HEK293T (cell line): Measurements from ENCODE around the gene TXNL4A.
"Not testable (repeated sequence)": the region's sequence is repeated elsewhere in the genome, so short reads cannot be mapped to it uniquely, and the experiment has no call there.

Experiments
- CTCF ChIA-PET: fragments of 350-600 bp; formaldehyde crosslinking; extraction: SDS; loops from one replicate; lab custom pipeline; 2021; ENCODE audit warnings: antibody characterized with exemption, inconsistent platforms; lab: Yijun Ruan, JAX
- POLR2A ChIA-PET: fragments of 350-600 bp; formaldehyde crosslinking; extraction: SDS; loops from one replicate; lab custom pipeline; 2020; ENCODE audit warnings: antibody characterized with exemption, inconsistent platforms; lab: Yijun Ruan, JAX
- DNase-seq: peaks from one replicate; pipeline ENCODE4 v3.0.0; 2012; ENCODE audit warnings: mixed read lengths; ENCODE audit errors: extremely low spot score
- ARNT ChIP-seq: fragments of 450-650 bp; IDR thresholded peaks from 2 replicates; pipeline ENCODE4 v1.6.1; 2017; ENCODE audit warnings: mild to moderate bottlenecking
- BHLHE40 ChIP-seq: fragments of 450-650 bp; IDR thresholded peaks from 2 replicates; pipeline ENCODE4 v1.6.1; 2016; ENCODE audit warnings: mild to moderate bottlenecking, moderate library complexity, borderline replicate concordance
- CTBP1 ChIP-seq: fragments of 450-650 bp; IDR thresholded peaks from 2 replicates; pipeline ENCODE4 v1.6.1; 2016; ENCODE audit warnings: borderline replicate concordance
- ELF4 ChIP-seq: fragments of 450-650 bp; IDR thresholded peaks from 2 replicates; pipeline ENCODE4 v1.6.1; 2017; ENCODE audit warnings: antibody characterized with exemption
- FOXA1 ChIP-seq: fragments of 450-650 bp; IDR thresholded peaks from 2 replicates; pipeline ENCODE4 v1.6.1; 2016; ENCODE audit warnings: mild to moderate bottlenecking
- FOXK2 ChIP-seq: fragments of 450-650 bp; IDR thresholded peaks from 2 replicates; pipeline ENCODE4 v1.6.1; 2016; ENCODE audit warnings: mild to moderate bottlenecking
- FOXM1 ChIP-seq: fragments of 450-650 bp; IDR thresholded peaks from 2 replicates; pipeline ENCODE4 v1.6.1; 2017; ENCODE audit warnings: mild to moderate bottlenecking, borderline replicate concordance
- HDGF ChIP-seq: fragments of 450-650 bp; IDR thresholded peaks from 2 replicates; pipeline ENCODE4 v1.6.1; 2017; ENCODE audit warnings: antibody characterized with exemption, borderline replicate concordance
- L3MBTL2 ChIP-seq: fragments of 450-650 bp; conservative IDR thresholded peaks from 2 replicates; pipeline ENCODE4 v1.6.1; 2016; ENCODE audit warnings: mild to moderate bottlenecking
- LEF1 ChIP-seq: fragments of 450-650 bp; IDR thresholded peaks from 2 replicates; pipeline ENCODE4 v1.6.1; 2017; ENCODE audit warnings: mild to moderate bottlenecking, borderline replicate concordance
- NFRKB ChIP-seq: fragments of 450-650 bp; IDR thresholded peaks from 2 replicates; pipeline ENCODE4 v1.6.1; 2016; ENCODE audit warnings: mild to moderate bottlenecking, moderate library complexity
- SP1 ChIP-seq: fragments of 450-650 bp; IDR thresholded peaks from 2 replicates; pipeline ENCODE4 v1.6.1; 2017
- SUZ12 ChIP-seq: fragments of 450-650 bp; IDR thresholded peaks from 2 replicates; pipeline ENCODE4 v1.6.1; 2016; ENCODE audit warnings: mild to moderate bottlenecking
- TARDBP ChIP-seq: fragments of 450-650 bp; IDR thresholded peaks from 2 replicates; pipeline ENCODE4 v1.6.1; 2016
- ZNF384 ChIP-seq: fragments of 450-650 bp; IDR thresholded peaks from 2 replicates; pipeline ENCODE4 v1.6.1; 2016
- TF ChIP-seq, protein P1 (sequence below): fragments of 450-650 bp; IDR thresholded peaks from 2 replicates; pipeline ENCODE4 v1.6.1; 2016

The TXNL4A gene

DNA sequence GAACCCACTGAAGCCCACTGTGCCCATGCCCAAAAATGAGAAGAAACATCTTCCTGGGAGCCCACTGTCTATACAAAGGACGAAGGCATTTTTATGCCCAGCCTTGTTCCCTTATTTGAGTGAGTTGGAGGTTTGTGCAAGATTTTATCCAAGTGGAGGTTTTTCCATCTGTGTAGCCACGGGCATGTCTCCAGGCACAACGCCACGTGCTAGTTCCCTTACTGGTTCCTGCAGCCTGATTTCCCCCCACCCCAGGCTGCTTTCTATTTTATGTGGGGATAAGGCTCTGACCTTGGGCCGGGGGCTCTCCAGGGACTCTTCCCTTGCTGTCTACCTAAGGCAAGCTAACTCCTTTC, 22.2 kb upstream of the TXNL4A start:
- CTCF ChIA-PET = no interaction called here
- no peak for DNase-seq
- POLR2A ChIA-PET = no interaction called here
- TF ChIP-seq FOXK2 (no peak), ARNT (no peak)

DNA sequence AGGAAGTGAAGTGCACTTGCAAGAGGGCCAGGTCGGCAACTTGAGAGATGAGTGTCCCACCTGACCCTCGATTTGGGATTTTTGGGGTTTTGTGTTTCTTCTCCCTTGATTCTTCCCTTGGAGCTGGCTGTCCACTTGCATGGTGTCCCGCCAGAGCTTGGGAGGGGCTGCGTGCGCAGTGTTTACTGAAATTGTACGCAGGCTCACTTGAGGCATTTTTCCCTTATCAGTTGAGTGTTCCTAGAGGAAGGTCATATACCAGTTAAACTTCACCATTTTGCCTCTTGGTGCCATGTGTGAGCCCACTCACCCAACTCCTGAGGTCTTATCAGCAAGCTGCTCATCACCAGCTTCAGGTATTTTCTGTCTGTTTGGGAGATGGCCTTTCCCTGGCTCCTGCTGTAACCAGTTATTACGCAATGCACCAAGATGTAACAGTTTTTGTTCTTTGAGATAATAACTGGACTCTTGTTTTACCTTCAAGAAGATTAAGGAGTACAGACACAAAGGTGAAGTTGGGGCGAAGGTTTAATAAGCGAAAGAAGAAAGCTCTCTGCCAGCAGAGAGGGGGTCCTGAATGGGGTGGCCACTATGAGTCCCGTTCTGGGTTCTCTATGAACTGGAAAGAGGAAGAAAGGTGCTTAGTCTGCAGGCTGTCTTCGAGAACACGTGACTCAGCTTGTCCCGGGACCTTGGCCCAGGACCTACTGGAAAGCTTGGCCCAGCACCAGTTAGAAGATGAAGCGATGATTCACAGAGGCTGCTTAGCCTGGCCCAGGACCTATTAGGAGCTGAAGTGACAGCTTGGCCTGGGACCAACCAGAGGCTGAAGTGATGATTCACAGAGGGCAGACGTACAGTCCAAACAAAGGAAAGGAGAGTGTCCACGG, 21.5 kb upstream of the TXNL4A start:
- POLR2A ChIA-PET = no interaction called here
- no peak for TF ChIP-seq FOXK2
- TF ChIP-seq, protein P1, sequence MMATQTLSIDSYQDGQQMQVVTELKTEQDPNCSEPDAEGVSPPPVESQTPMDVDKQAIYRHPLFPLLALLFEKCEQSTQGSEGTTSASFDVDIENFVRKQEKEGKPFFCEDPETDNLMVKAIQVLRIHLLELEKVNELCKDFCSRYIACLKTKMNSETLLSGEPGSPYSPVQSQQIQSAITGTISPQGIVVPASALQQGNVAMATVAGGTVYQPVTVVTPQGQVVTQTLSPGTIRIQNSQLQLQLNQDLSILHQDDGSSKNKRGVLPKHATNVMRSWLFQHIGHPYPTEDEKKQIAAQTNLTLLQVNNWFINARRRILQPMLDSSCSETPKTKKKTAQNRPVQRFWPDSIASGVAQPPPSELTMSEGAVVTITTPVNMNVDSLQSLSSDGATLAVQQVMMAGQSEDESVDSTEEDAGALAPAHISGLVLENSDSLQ = no peak
- no peak for TF ChIP-seq NFRKB
- TF ChIP-seq BHLHE40 = no peak
- TF ChIP-seq L3MBTL2 = no peak
- TF ChIP-seq ARNT = no peak
- no peak for TF ChIP-seq ZNF384
- no peak for TF ChIP-seq FOXM1
- TF ChIP-seq FOXA1 = no peak
- CTCF ChIA-PET = no interaction called here
- no peak for DNase-seq

DNA sequence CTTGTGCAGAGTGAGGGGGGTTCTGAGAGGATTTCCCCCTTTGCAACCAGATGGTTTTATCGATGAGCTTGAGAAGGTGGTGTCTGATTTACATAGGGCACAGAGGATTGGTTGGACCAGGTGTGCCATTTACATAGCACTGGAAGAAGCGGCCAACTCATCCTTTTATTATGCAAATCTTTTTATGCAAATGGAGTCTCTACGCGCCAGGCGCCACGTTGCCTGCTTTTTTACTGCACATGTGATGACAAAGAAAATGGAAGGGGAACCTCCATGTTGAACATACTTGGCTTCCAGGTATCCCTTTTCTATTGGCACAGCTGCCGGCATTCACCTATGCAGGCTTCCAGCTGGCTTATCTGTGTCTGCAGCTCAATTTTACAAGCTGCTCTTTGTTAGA, 18.4 kb upstream of the TXNL4A start:
- CTCF ChIA-PET = no interaction called here
- POLR2A ChIA-PET = no interaction called here
- DNase-seq = no peak
- TF ChIP-seq, protein P1 = no peak
- TF ChIP-seq BHLHE40 = no peak
- TF ChIP-seq FOXM1 = no peak
- no peak for TF ChIP-seq L3MBTL2
- TF ChIP-seq SUZ12 = no peak
- TF ChIP-seq ZNF384 = no peak
- no peak for TF ChIP-seq LEF1
- no peak for TF ChIP-seq SP1
- no peak for TF ChIP-seq ELF4
- TF ChIP-seq NFRKB = no peak
- TF ChIP-seq ARNT = no peak
- TF ChIP-seq FOXK2 = no peak
- TF ChIP-seq TARDBP = no peak
- no peak for TF ChIP-seq CTBP1
- no peak for TF ChIP-seq FOXA1
- no peak for TF ChIP-seq HDGF

DNA sequence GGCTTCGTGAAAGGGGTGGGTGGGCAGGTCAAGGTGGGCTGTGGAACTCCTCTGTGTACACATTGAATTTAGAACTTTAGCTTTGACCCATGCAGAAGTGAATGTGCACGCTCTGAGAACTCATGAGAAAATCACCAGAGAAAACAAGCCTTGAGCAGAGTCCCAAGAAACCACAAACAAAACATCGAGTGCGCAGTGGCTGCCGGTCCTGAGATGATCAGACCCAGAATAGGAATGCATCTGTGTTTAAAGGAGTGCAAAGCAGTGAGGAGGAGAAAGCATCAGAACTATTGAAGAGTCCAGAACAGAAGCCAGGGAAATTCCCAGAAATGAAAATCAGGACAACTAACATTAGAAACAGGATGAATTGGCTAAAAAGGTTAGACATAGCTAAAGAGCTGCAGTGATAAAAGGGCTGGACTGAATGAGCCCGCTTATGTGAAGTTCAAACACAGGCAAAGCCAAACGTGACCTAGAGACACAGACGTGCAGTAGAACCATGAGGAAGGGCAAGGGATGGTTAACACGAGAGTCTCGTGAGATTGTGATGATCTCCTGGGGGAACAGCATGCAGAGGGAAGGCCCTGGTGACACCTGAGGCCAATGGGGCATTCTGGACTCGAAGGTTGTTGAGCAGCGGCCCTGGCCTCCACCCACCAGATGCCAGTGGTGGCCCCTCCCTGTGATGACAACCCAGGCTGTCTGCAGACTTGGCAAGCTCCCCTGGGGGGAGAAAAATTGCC, 16.4 kb upstream of the TXNL4A start:
- ChIA-PET POLR2A (no interaction called here), CTCF (no interaction called here)
- no peak for DNase-seq
- TF ChIP-seq FOXK2 (no peak), L3MBTL2 (no peak), SP1 (no peak), ARNT (no peak), ZNF384 (no peak), BHLHE40 (no peak), HDGF (no peak), TARDBP (no peak), FOXA1 (no peak), LEF1 (no peak), ELF4 (no peak), FOXM1 (no peak), CTBP1 (no peak), SUZ12 (no peak)
- TF ChIP-seq, protein P1 = no peak

DNA sequence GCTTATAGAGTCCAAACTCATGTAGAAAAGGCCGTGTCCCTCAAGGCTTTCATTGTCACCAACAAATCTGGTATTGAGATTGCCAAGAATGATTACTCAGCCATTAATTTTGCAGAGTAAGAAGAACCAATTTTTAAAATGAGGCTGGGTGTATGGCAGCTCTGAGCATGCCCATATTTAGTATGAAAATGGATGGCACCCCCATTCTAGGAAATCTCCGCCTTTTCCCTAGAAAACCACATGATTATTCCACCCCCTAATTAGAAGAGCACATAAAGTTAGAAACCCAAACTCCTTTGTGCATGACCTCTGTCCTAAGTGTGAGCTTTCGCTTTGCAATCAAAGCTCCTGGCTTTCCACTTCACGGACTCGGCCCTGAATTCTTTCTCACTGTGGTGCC, 14.1 kb upstream of the TXNL4A start:
- POLR2A ChIA-PET = no interaction called here
- TF ChIP-seq CTBP1 (no peak), ELF4 (no peak)
- CTCF ChIA-PET = no interaction called here
- no peak for DNase-seq

DNA sequence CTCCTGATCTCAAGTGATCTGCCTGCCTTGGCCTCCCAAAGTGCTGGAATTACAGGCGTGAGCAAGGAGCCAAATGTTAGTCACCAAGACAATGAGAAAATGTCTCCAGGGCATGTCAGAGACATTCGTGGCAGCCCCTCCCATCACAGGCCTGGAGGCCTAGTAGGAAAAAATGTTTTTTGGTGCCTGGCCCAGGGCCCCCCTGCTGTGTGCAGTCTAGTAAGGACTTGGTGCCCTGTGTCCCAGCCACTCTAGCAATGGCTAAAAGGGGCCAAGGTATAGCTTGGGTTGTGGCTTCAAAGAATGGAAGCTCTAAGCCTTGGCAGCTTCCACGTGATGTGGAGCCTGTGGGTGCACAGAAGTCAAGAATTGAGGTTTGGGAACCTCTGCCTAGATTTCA, 12.5 kb upstream of the TXNL4A start:
- no peak for TF ChIP-seq HDGF
- TF ChIP-seq, protein P1 = no peak
- no peak for TF ChIP-seq FOXK2
- no peak for TF ChIP-seq TARDBP
- no peak for TF ChIP-seq SP1
- TF ChIP-seq ARNT = no peak
- TF ChIP-seq BHLHE40 = no peak
- no peak for TF ChIP-seq ZNF384
- no peak for TF ChIP-seq CTBP1
- TF ChIP-seq NFRKB = no peak
- TF ChIP-seq ELF4 = no peak
- no peak for TF ChIP-seq SUZ12
- no peak for TF ChIP-seq L3MBTL2
- no peak for TF ChIP-seq FOXM1
- no peak for TF ChIP-seq LEF1
- no peak for TF ChIP-seq FOXA1
- POLR2A ChIA-PET = no interaction called here
- DNase-seq = no peak
- CTCF ChIA-PET = no interaction called here

DNA sequence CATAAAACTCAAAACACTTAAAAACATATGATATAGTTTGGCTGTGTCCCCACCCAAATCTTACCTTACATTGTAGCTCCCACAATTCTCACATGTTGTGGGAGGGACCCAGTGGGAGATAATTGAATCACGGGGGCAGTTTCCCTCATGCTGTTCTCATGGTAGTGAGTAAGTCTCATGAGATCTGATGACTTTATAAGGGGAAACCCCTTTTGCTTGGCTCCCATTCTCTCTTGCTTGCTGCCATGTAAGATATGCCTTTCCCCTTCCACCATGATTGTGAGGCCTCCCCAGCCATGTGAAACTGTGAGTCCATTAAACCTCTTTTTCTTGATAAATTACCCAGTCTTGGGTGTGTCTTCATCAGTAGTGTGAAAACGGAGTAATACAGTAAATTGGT, 11.3 kb upstream of the TXNL4A start:
- DNase-seq, CTCF ChIA-PET: not testable (repeated sequence)
- POLR2A ChIA-PET = interaction anchor here (1.4 kb wide), 1 partner anchor 11 kb away, joined by 5 read pairs; the partner anchor contains the start of gene TXNL4A
